Activated CD8-positive, alpha-beta T cell treated with anti-CD3 and anti-CD28 coated beads for 36 hours (primary cell): ENCODE results near the gene KCNN2. TPM values are rescaled to one million over a fixed set of nuclear protein-coding genes. Genes with fewer than 3 reads are reported as not detected.

Source experiments
- ATAC-seq: fragments of 200-7000 bp; cut with Tn5 transposase; one replicate; pipeline ENCODE4 v1.10.0; 2021; ENCODE audit warnings: mild to moderate bottlenecking, moderate library complexity
- CTCF ChIA-PET: fragments of 350-600 bp; sonication (Branson Sonifier 250); formaldehyde crosslinking; loops from one replicate; lab custom pipeline; 2021; ENCODE audit warnings: antibody characterized with exemption; lab: Charles Lee
- POLR2A ChIA-PET: fragments of 350-600 bp; sonication (Branson Sonifier 250); formaldehyde crosslinking; loops from one replicate; lab custom pipeline; 2021; ENCODE audit warnings: antibody characterized with exemption; lab: Charles Lee
- DNase-seq: peaks from one replicate; pipeline ENCODE4 v3.0.0-alpha.2; 2020
- H3K27ac Mint-ChIP-seq: one replicate; pipeline ENCODE4 v1.8.0; 2021; ENCODE audit warnings: mild to moderate bottlenecking, mixed read lengths
- H3K27me3 Mint-ChIP-seq: one replicate; pipeline ENCODE4 v1.8.0; 2021; ENCODE audit warnings: mixed read lengths
- H3K36me3 Mint-ChIP-seq: one replicate; pipeline ENCODE4 v1.8.0; 2021; ENCODE audit warnings: low read depth, mixed read lengths
- H3K4me1 Mint-ChIP-seq: one replicate; pipeline ENCODE4 v1.8.0; 2021; ENCODE audit warnings: low read depth, mixed read lengths
- H3K4me3 Mint-ChIP-seq: one replicate; pipeline ENCODE4 v1.8.0; 2021; ENCODE audit warnings: mild to moderate bottlenecking, moderate library complexity, mixed read lengths
- H3K9me3 Mint-ChIP-seq: one replicate; pipeline ENCODE4 v1.8.0; 2021; ENCODE audit warnings: mixed read lengths
- CTCF ChIP-seq: fragments of 200-600 bp; IDR thresholded peaks from one replicate; pipeline ENCODE4 v1.8.0; 2022; ENCODE audit warnings: antibody characterized with exemption, mild to moderate bottlenecking
- intact Hi-C: fragments of 100-400 bp; cut with micrococcal nuclease; formaldehyde crosslinking; loops from one replicate; pipeline ENCODE4 v1.10.0; 2022
- total RNA-seq, 2 experiments: library from RNA; stranded (reverse); gene quantifications; one replicate each; pipeline ENCODE4 v1.2.3, GENCODE V29; 2021

The KCNN2 gene
- total RNA-seq, 2 experiments from 2014 or later: not detected

- ATAC-seq: no peak
Measured at GRCh38 chr5:114327987-114328386, 33.9 kb upstream of the KCNN2 start.

DNA sequence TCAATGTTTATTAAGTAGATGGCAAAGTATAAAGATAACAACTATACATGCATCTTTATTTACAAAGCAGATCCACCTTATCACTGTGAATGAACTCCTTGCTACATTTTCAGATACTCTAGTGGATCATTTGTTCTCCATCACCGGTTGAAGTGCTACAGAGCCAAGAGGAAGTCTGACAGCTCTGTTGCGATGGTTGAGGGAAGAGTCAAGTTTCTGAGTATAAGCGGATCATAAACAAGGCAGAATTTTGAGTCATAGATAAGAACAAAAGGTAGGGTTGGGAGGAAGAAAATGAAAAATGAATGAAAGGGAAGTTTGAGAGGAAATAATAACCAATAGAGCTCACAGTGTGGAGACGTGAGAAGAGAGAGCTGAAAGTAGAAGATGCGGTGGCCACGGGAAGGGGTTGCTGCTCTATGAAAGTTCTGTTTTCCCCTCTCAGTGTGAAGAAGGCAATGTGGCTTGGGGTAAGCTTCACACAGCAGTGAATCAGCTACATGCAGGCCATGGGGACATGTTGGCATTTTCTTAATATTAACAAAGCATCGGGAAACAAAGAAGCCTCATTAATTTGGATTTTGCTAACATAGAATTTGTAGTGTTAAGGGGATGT is 30.8 kb upstream of the KCNN2 start:
- DNase-seq (no peak), ATAC-seq (no peak)
- H3K4me1 Mint-ChIP-seq: no peaks in the 10 kb centered on the region
- no peak overlapping the region for H3K27ac Mint-ChIP-seq
- no peaks in the 10 kb centered on the region for H3K36me3 Mint-ChIP-seq
- intact Hi-C loops: no loop called here
- H3K27me3 Mint-ChIP-seq: no peaks in the 10 kb centered on the region
- no peak overlapping the region for H3K4me3 Mint-ChIP-seq
- CTCF ChIA-PET: no interaction called here
- POLR2A ChIA-PET: no interaction called here
- H3K9me3 Mint-ChIP-seq: no peaks in the 10 kb centered on the region
- no peak for TF ChIP-seq CTCF

More at GRCh38 chr5:114327987-114328386, 33.9 kb upstream of the KCNN2 start:
- ChIA-PET POLR2A (no interaction called here), CTCF (no interaction called here)
- no peaks in the 10 kb centered on the region for H3K9me3 Mint-ChIP-seq
- no peak overlapping the region for H3K27ac Mint-ChIP-seq
- H3K4me3 Mint-ChIP-seq: no peak overlapping the region
- intact Hi-C loops: no loop called here
- no peak for DNase-seq
- H3K4me1 Mint-ChIP-seq: no peaks in the 10 kb centered on the region
- H3K27me3 Mint-ChIP-seq: no peaks in the 10 kb centered on the region
- no peak for TF ChIP-seq CTCF
- no peaks in the 10 kb centered on the region for H3K36me3 Mint-ChIP-seq

GRCh38 chr5:114332493-114332892 is 29.4 kb upstream of the KCNN2 start:
- Mint-ChIP-seq H3K27me3 (no peaks in the 10 kb centered on the region), H3K4me3 (no peak overlapping the region), H3K4me1 (no peaks in the 10 kb centered on the region), H3K36me3 (no peaks in the 10 kb centered on the region), H3K9me3 (no peaks in the 10 kb centered on the region), H3K27ac (no peak overlapping the region)
- DNase-seq (no peak), ATAC-seq (no peak)
- TF ChIP-seq CTCF: no peak
- intact Hi-C loops: no loop called here
- ChIA-PET POLR2A (no interaction called here), CTCF (no interaction called here)

GRCh38 chr5:114332925-114333324 is 28.9 kb upstream of the KCNN2 start:
- POLR2A ChIA-PET: no interaction called here
- DNase-seq (no peak), ATAC-seq (no peak)
- no peak for TF ChIP-seq CTCF
- CTCF ChIA-PET: no interaction called here
- intact Hi-C loops: no loop called here
- no peak overlapping the region for H3K27ac Mint-ChIP-seq
- H3K4me3 Mint-ChIP-seq: no peak overlapping the region
- no peaks in the 10 kb centered on the region for H3K36me3 Mint-ChIP-seq
- H3K4me1 Mint-ChIP-seq: no peaks in the 10 kb centered on the region
- H3K9me3 Mint-ChIP-seq: no peaks in the 10 kb centered on the region
- no peaks in the 10 kb centered on the region for H3K27me3 Mint-ChIP-seq

GRCh38 chr5:114335391-114335790 is 26.5 kb upstream of the KCNN2 start:
- no peaks in the 10 kb centered on the region for H3K4me1 Mint-ChIP-seq
- ATAC-seq (no peak), DNase-seq (no peak)
- ChIA-PET POLR2A (no interaction called here), CTCF (no interaction called here)
- H3K27ac Mint-ChIP-seq: no peak overlapping the region
- intact Hi-C loops: no loop called here
- H3K27me3 Mint-ChIP-seq: no peaks in the 10 kb centered on the region
- H3K4me3 Mint-ChIP-seq: no peak overlapping the region
- H3K9me3 Mint-ChIP-seq: peaks cover 3% of the 10 kb centered on the region
- TF ChIP-seq CTCF: no peak
- H3K36me3 Mint-ChIP-seq: no peaks in the 10 kb centered on the region
